PC-3 (cell line): Measurements from ENCODE around the gene MXRA7. TPM values are rescaled to one million over a fixed set of nuclear protein-coding genes. Genes with fewer than 3 reads are reported as not detected.
A peak's percentile ranks its signal among the peaks of the same experiment; 100 is the strongest.
"Not testable (repeated sequence)": the region's sequence is repeated elsewhere in the genome, so short reads cannot be mapped to it uniquely, and the experiment has no call there.

ENCODE experiments used
- ATAC-seq: fragments of 200-7000 bp; cut with Tn5 transposase; 2 replicates; pipeline ENCODE4 v1.9.1; 2020; ENCODE audit warnings: mild to moderate bottlenecking, moderate library complexity
- BruUV-seq: library from RNA; stranded (reverse); fragments of 400-500 nt; replicated peaks from 2 replicates; lab custom pipeline; 2021; lab: Mats Ljungman, UMichigan
- CTCF ChIA-PET: fragments of 300-600 bp; sonication (Branson Sonifier 250); formaldehyde crosslinking; loops from one replicate; lab custom pipeline; 2022; ENCODE audit warnings: antibody characterized with exemption; lab: Charles Lee
- POLR2A ChIA-PET: fragments of 300-600 bp; sonication (Branson Sonifier 250); formaldehyde crosslinking; loops from one replicate; lab custom pipeline; 2022; ENCODE audit warnings: antibody characterized with exemption; ENCODE audit not compliant: unreplicated experiment; lab: Charles Lee
- DNase-seq: peaks from one replicate; pipeline ENCODE4 v3.0.0-alpha.2; 2015
- H2AFZ ChIP-seq: fragments of 300-600 bp; sonication (generic); 2 replicates; pipeline ENCODE4 v1.6.0; 2016; ENCODE audit warnings: antibody characterized with exemption, low read length
- H3F3A ChIP-seq: fragments of 300-600 bp; sonication (generic); one replicate; pipeline ENCODE4 v1.6.0; 2017; ENCODE audit warnings: antibody characterized with exemption, low read length, control low read depth, mild to moderate bottlenecking; ENCODE audit not compliant: unreplicated experiment
- H3K27ac ChIP-seq: fragments of 300-600 bp; sonication (generic); 2 replicates; pipeline ENCODE4 v1.5.1; 2016; ENCODE audit warnings: mild to moderate bottlenecking, low read length
- H3K27me3 ChIP-seq: fragments of 300-600 bp; sonication (generic); 2 replicates; pipeline ENCODE4 v1.6.1; 2016; ENCODE audit warnings: low read length, mixed read lengths
- H3K36me3 ChIP-seq: fragments of 300-600 bp; sonication (generic); 2 replicates; pipeline ENCODE4 v1.6.1; 2016; ENCODE audit warnings: low read depth, mixed run types, low read length, mixed read lengths
- H3K4me1 ChIP-seq: fragments of 300-600 bp; sonication (generic); 2 replicates; pipeline ENCODE4 v1.5.1; 2016; ENCODE audit warnings: low read length; ENCODE audit not compliant: insufficient read depth
- H3K4me2 ChIP-seq: fragments of 300-600 bp; sonication (generic); 2 replicates; pipeline ENCODE4 v1.6.0; 2016; ENCODE audit warnings: low read length
- H3K4me3 ChIP-seq: fragments of 300-600 bp; sonication (generic); 2 replicates; pipeline ENCODE4 v1.5.1; 2016; ENCODE audit warnings: mild to moderate bottlenecking, low read length, mixed read lengths
- H3K79me2 ChIP-seq: fragments of 300-600 bp; sonication (generic); 2 replicates; pipeline ENCODE4 v1.6.1; 2017; ENCODE audit warnings: low read length, mixed read lengths
- H3K9ac ChIP-seq: fragments of 300-600 bp; sonication (generic); 2 replicates; pipeline ENCODE4 v1.6.0; 2016; ENCODE audit warnings: mild to moderate bottlenecking, low read length
- H3K9me2 ChIP-seq: fragments of 300-600 bp; sonication (generic); replicated peaks from 2 replicates; pipeline ENCODE4 v1.6.1; 2016; ENCODE audit warnings: mixed run types, low read length, mixed read lengths
- H3K9me3 ChIP-seq: fragments of 300-600 bp; sonication (generic); 2 replicates; pipeline ENCODE4 v1.6.1; 2016; ENCODE audit warnings: low read length, mixed read lengths
- H4K20me1 ChIP-seq: fragments of 300-600 bp; sonication (generic); 2 replicates; pipeline ENCODE4 v1.6.1; 2016; ENCODE audit warnings: low read length, mixed read lengths
- EZH2 ChIP-seq: fragments of 300-600 bp; sonication (generic); IDR thresholded peaks from one replicate; pipeline ENCODE4 v1.6.1; 2017; ENCODE audit warnings: antibody characterized with exemption, mild to moderate bottlenecking, low read length; ENCODE audit not compliant: unreplicated experiment
- EZH2phosphoT487 ChIP-seq: fragments of 300-600 bp; sonication (generic); IDR thresholded peaks from 2 replicates; pipeline ENCODE4 v1.6.1; 2018; ENCODE audit warnings: mild to moderate bottlenecking, antibody characterized with exemption, low read length, borderline replicate concordance
- intact Hi-C: fragments of 100-400 bp; cut with micrococcal nuclease; formaldehyde crosslinking; loops from 2 replicates; pipeline ENCODE4 v1.9.0; 2023
- total RNA-seq: library from RNA; depleted of rRNA; stranded (reverse); fragments of >200 nt; gene quantifications from 2 replicates; pipeline ENCODE4 v1.2.3, GENCODE V29; 2014
- TF ChIP-seq, protein P1 (sequence below): fragments of 300-600 bp; sonication (generic); conservative IDR thresholded peaks from 2 replicates; pipeline ENCODE4 v1.5.1; 2017; ENCODE audit warnings: antibody characterized with exemption, low read depth, mild to moderate bottlenecking, low read length

MXRA7 gene
- total RNA-seq, 1 experiment from 2014 or later: 98.3 TPM

DNA sequence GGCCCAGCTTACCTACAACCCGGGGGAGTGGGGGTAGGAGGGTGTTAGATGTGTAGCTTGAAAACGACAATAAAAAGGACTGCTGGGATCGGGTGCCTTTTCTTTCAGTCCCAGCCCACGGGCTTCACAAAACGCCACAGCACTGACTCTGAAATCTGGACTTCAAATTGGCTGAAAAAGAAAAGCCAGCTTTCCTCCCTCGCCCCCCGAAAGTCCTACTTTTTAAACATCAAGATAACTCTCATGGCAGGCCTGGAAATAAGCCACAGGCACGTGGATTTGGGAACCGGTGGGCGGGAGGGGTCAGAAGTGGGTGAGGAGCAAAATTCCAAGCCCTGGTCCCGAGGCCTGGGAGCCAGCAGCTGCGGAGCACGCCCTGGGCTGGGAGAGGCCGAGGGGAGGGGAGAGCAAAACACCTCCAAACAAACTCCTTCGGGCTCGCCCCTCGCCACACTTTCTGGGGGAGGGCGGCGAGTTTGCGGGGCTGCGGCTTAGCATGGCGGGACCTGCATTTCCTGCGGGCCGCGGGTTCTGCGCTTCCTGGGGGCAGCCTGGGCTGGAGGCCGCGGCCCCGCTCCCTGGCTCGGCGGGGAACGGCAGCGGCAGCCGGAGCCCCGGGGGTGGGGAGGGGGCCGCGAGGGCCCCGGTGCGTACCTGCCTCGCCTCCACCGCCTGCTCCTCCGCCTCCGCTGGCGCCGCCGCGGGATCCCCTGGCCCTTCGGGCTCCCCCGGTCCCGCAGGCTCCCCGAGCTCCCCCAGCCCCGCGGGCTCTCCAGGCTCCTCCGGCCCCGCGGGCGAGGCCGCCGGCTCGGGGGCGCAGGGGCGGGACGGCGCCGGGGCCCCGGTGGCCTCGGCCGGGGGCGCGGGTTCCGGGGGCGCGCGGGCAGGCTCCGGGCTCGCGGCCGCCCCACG, 558 bp downstream of the MXRA7 start:
- peak overlapping the region; percentile 64 for H3K27ac ChIP-seq
- H3K27me3 ChIP-seq, BruUV-seq, DNase-seq, H3K9me3 ChIP-seq, H3F3A ChIP-seq, H3K9me2 ChIP-seq, H4K20me1 ChIP-seq: not testable (repeated sequence)
- intact Hi-C loops: loop anchor here (5.0 to 10.0 kb wide), 3 partner anchors 38 to 145 kb away; partner anchors contain the start of gene ST6GALNAC1
- POLR2A ChIA-PET: interaction anchor here (0.6 kb wide), 4 partner anchors 12 to 210 kb away, joined by 3 to 9 read pairs (median 3); no protein-coding TSS in a partner anchor
- H3K4me3 ChIP-seq: peak overlapping the region; percentile 73
- CTCF ChIA-PET: interaction anchor here (0.5 kb wide), 1 partner anchor 15 kb away, joined by 4 read pairs; no protein-coding TSS in a partner anchor
- peaks cover 14% of the 10 kb centered on the region; the same call in 1 of the 2 replicates for H3K36me3 ChIP-seq
- H3K4me2 ChIP-seq: peak overlapping the region; percentile 89
- peaks cover 25% of the 10 kb centered on the region for H3K4me1 ChIP-seq
- peak; percentile 19 for ATAC-seq
- H3K79me2 ChIP-seq: peaks cover 36% of the 10 kb centered on the region
- peak overlapping the region; percentile 66 for H2AFZ ChIP-seq
- peak overlapping the region; percentile 64 for H3K9ac ChIP-seq

DNA sequence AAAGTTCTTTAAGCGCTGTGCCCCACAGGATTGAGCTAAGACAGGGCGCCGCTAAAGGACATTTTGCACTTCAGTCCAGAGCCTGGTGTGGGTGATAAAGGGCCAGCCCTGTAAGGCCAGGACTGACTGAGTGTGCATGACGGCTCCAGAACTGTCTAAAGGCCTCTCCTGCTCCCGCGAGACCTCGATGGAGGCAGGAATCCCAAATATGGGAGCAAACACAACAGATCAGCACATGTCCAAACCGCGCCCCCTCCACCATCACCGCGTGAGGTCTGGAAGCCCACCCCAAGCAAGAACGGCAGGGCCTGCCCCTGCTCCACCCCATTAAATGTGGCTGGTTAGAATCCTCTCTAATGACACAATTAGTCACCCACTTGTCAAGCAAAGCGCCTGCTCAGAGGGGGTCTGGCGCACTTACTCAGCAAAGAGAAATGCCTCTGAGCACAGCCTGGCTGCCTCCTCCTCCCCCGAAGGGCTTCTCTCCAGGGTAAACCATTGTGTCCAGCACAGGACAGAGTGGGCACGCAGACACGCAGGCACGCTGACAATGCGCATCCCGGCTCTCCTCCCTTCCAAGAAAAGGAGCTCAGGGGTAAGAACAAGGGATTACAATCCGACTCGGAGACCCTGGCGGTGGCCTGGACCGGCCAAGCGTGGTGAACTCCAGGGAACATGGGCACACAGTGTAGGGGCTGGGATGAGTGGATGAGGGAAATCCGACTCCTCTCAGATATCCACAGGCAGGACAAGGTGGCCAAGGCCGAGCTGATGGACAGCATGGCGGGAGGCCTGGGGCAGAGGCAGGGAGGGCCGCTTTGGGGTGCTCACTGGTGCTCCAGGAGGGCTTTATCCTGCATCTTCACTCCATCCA, 1.5 kb downstream of the MXRA7 start:
- peak overlapping the region; percentile 64 for H3K27ac ChIP-seq
- peaks cover 8% of the 10 kb centered on the region; the same call in 1 of the 2 replicates for H3K36me3 ChIP-seq
- no peaks in the 10 kb centered on the region for H3K9me3 ChIP-seq
- peak overlapping the region; percentile 64 for H3K9ac ChIP-seq
- H3K27me3 ChIP-seq: no peaks in the 10 kb centered on the region
- DNase-seq (peak; percentile 88), ATAC-seq (peak; percentile 74)
- POLR2A ChIA-PET: interaction anchor here (0.5 to 0.6 kb wide), 3 partner anchors 19 to 209 kb away, joined by 3 to 12 read pairs (median 9); no protein-coding TSS in a partner anchor
- no peaks in the 10 kb centered on the region for H4K20me1 ChIP-seq
- CTCF ChIA-PET: no interaction called here
- peak overlapping the region; percentile 89 for H3K4me2 ChIP-seq
- H3F3A ChIP-seq: no peaks in the 10 kb centered on the region
- H3K79me2 ChIP-seq: peaks cover 36% of the 10 kb centered on the region
- H3K9me2 ChIP-seq: no peaks in the 10 kb centered on the region
- TSS peak; percentile 95 for BruUV-seq
- intact Hi-C loops: no loop called here
- peak overlapping the region; percentile 66 for H2AFZ ChIP-seq
- no peak for TF ChIP-seq EZH2
- no peak for TF ChIP-seq EZH2phosphoT487
- TF ChIP-seq, protein P1, sequence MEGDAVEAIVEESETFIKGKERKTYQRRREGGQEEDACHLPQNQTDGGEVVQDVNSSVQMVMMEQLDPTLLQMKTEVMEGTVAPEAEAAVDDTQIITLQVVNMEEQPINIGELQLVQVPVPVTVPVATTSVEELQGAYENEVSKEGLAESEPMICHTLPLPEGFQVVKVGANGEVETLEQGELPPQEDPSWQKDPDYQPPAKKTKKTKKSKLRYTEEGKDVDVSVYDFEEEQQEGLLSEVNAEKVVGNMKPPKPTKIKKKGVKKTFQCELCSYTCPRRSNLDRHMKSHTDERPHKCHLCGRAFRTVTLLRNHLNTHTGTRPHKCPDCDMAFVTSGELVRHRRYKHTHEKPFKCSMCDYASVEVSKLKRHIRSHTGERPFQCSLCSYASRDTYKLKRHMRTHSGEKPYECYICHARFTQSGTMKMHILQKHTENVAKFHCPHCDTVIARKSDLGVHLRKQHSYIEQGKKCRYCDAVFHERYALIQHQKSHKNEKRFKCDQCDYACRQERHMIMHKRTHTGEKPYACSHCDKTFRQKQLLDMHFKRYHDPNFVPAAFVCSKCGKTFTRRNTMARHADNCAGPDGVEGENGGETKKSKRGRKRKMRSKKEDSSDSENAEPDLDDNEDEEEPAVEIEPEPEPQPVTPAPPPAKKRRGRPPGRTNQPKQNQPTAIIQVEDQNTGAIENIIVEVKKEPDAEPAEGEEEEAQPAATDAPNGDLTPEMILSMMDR: no peak
- peak overlapping the region; percentile 73 for H3K4me3 ChIP-seq
- peaks cover 25% of the 10 kb centered on the region for H3K4me1 ChIP-seq
